ENCODE data around the gene SLC9A3.

Gene SLC9A3

DNA sequence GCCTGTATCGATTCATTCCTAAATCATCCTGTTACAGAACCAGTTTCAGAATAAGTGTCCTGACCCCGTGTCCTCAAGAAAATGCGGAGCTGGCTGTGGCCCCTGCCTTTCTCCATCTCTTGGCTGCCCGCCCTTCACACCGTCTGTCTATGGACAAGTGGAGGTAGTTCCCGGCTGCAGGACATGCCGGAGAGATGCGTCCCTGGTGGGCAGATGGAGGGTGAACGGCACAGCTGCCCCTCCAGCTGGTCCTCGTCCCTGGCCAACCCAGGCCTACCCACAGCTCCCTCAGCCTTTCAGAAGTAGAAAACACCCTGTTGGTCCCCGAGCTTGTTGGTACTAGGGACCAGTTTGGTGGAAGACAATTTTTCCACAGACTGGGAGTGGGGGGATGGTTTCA is 96.0 kb downstream of the SLC9A3 start:
- H3K9me2 ChIP-seq (ENCODE audit: low read depth, low read length), result no peaks in the 10 kb centered on the region
- no peaks in the 10 kb centered on the region for H3K79me2 ChIP-seq (ENCODE audit: insufficient read depth, low read length)
- no peaks in the 10 kb centered on the region for H3K9me3 ChIP-seq (ENCODE audit: low read length)
- H2AFZ ChIP-seq (ENCODE audit: low read length), result no peak overlapping the region
- no peaks in the 10 kb centered on the region for H4K20me1 ChIP-seq (ENCODE audit: insufficient read depth, low read length)
- no peak overlapping the region for H3K9ac ChIP-seq (ENCODE audit: low read length)
- H3K27ac ChIP-seq (ENCODE audit: low read depth, low read length, poor library complexity, severe bottlenecking), result no peak overlapping the region
- peaks cover 14% of the 10 kb centered on the region for H3K36me3 ChIP-seq (ENCODE audit: insufficient read depth, low read length)
- H3F3A ChIP-seq (ENCODE audit: insufficient read depth, low read length), result no peaks in the 10 kb centered on the region
- no peaks in the 10 kb centered on the region for H3K27me3 ChIP-seq (ENCODE audit: insufficient read depth, low read length)
- H3K4me1 ChIP-seq (ENCODE audit: insufficient read depth, low read length, severe bottlenecking), result peaks cover 36% of the 10 kb centered on the region
- no peak overlapping the region for H3K4me2 ChIP-seq (ENCODE audit: low read length)
- TF ChIP-seq EZH2 (IDR thresholded peaks at IDR 0.05; ENCODE audit: borderline replicate concordance, low read length), result no peak
- TF ChIP-seq, protein P1, sequence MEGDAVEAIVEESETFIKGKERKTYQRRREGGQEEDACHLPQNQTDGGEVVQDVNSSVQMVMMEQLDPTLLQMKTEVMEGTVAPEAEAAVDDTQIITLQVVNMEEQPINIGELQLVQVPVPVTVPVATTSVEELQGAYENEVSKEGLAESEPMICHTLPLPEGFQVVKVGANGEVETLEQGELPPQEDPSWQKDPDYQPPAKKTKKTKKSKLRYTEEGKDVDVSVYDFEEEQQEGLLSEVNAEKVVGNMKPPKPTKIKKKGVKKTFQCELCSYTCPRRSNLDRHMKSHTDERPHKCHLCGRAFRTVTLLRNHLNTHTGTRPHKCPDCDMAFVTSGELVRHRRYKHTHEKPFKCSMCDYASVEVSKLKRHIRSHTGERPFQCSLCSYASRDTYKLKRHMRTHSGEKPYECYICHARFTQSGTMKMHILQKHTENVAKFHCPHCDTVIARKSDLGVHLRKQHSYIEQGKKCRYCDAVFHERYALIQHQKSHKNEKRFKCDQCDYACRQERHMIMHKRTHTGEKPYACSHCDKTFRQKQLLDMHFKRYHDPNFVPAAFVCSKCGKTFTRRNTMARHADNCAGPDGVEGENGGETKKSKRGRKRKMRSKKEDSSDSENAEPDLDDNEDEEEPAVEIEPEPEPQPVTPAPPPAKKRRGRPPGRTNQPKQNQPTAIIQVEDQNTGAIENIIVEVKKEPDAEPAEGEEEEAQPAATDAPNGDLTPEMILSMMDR (IDR thresholded peaks at IDR 0.05; ENCODE audit: low read length), result no peak
- no peak overlapping the region for H3K4me3 ChIP-seq (ENCODE audit: low read depth, low read length, poor library complexity, severe bottlenecking)

DNA sequence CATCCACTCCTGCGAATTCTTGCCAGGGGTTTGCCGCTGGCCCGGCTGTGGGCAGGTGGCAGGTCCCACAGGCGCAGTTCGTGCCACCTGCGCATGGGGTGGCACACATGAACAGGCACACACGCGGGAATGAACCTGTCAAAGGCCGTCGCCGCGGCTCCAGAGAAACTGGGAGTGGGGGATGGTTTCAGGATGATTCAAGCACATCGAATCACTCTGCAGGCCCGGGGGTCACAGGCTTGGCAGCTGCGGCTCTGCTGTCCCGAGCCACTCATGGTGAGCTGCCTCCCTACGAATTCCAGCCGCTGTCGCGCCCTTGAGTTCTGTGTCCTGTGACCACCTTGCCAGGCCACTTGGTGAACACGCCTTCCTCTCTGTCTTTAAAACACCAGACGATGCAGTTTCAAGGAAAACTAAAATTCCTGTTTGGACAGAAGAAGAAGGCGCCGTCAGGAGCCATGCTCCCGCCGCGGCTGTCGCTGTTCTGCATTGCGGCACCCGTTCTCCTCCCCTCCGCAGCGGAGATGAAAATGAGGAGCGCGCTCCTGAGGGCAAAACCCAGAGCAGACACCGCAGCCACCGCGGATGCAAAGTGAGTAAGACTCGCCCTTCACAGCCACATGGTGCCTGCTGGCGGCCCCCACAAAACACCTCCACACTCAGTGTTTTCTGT is 96.7 kb downstream of the SLC9A3 start:
- Histone ChIP-seq H3K36me3 (ENCODE audit: insufficient read depth, low read length) (peaks cover 14% of the 10 kb centered on the region; the same call in 1 of the 2 replicates), H3F3A (ENCODE audit: insufficient read depth, low read length) (no peaks in the 10 kb centered on the region), H3K4me3 (ENCODE audit: low read depth, low read length, poor library complexity, severe bottlenecking) (no peak overlapping the region), H3K9me2 (ENCODE audit: low read depth, low read length) (no peaks in the 10 kb centered on the region), H3K9ac (ENCODE audit: low read length) (no peak overlapping the region), H3K9me3 (ENCODE audit: low read length) (no peaks in the 10 kb centered on the region), H3K27me3 (ENCODE audit: insufficient read depth, low read length) (no peaks in the 10 kb centered on the region), H3K79me2 (ENCODE audit: insufficient read depth, low read length) (no peaks in the 10 kb centered on the region), H4K20me1 (ENCODE audit: insufficient read depth, low read length) (no peaks in the 10 kb centered on the region), H2AFZ (ENCODE audit: low read length) (no peak overlapping the region), H3K27ac (ENCODE audit: low read depth, low read length, poor library complexity, severe bottlenecking) (no peak overlapping the region), H3K4me2 (ENCODE audit: low read length) (no peak overlapping the region), H3K4me1 (ENCODE audit: insufficient read depth, low read length, severe bottlenecking) (peaks cover 42% of the 10 kb centered on the region)
- TF ChIP-seq, protein P1 (IDR thresholded peaks at IDR 0.05; ENCODE audit: low read length), result no peak
- no peak for TF ChIP-seq EZH2 (IDR thresholded peaks at IDR 0.05; ENCODE audit: borderline replicate concordance, low read length)

DNA sequence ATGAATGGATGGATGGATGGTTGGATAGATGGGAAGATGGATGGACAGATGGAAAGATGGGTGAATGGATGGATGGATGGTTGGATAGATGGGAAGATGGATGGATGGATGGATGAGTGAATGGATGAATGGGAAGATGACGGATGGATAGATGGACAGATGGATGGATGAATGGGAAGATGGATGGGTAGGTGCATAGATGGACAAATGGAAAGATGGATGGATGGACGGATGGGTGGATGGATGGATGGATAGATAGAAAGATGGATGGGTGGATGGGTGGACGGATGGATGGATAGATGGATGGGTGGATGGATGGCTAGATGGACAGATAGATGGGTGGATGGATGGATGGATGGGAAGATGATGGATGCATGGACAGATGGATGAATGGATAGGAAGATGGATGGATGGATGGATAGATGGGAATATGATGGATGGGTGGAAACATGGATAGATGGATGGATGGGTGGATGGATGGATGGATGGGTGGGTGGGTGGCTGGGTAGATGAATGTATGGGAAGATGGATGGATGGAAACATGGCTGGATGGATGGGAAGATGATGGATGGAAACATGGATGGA is 97.8 kb downstream of the SLC9A3 start:
- Histone ChIP-seq H3K27ac (ENCODE audit: low read depth, low read length, poor library complexity, severe bottlenecking) (no peak overlapping the region), H4K20me1 (ENCODE audit: insufficient read depth, low read length) (no peaks in the 10 kb centered on the region), H3K9ac (ENCODE audit: low read length) (no peak overlapping the region), H3F3A (ENCODE audit: insufficient read depth, low read length) (no peaks in the 10 kb centered on the region), H3K4me3 (ENCODE audit: low read depth, low read length, poor library complexity, severe bottlenecking) (no peak overlapping the region), H3K9me2 (ENCODE audit: low read depth, low read length) (no peaks in the 10 kb centered on the region), H3K27me3 (ENCODE audit: insufficient read depth, low read length) (no peaks in the 10 kb centered on the region), H3K36me3 (ENCODE audit: insufficient read depth, low read length) (peaks cover 14% of the 10 kb centered on the region; the same call in 1 of the 2 replicates), H3K79me2 (ENCODE audit: insufficient read depth, low read length) (no peaks in the 10 kb centered on the region), H2AFZ (ENCODE audit: low read length) (no peak overlapping the region), H3K4me1 (ENCODE audit: insufficient read depth, low read length, severe bottlenecking) (peaks cover 43% of the 10 kb centered on the region), H3K9me3 (ENCODE audit: low read length) (no peaks in the 10 kb centered on the region), H3K4me2 (ENCODE audit: low read length) (no peak overlapping the region)
- TF ChIP-seq EZH2 (IDR thresholded peaks at IDR 0.05; ENCODE audit: borderline replicate concordance, low read length), result no peak
- TF ChIP-seq, protein P1 (IDR thresholded peaks at IDR 0.05; ENCODE audit: low read length), result no peak
